HepG2 (cell line): ENCODE results near the gene TMEM63B. TPM values are rescaled to one million over a fixed set of nuclear protein-coding genes. Genes with fewer than 3 reads are reported as not detected.

Source experiments
- ATF1 ChIP-seq: IDR thresholded peaks from 2 replicates; pipeline ENCODE4 v1.6.1; 2016; ENCODE audit warnings: mild to moderate bottlenecking, control low read depth
- CBX2 ChIP-seq, 2 experiments: fragments of 200-600 bp in 1 of 2; sonication (generic); formaldehyde crosslinking in 1 of 2; IDR thresholded peaks; 2 replicates each; pipeline versions ENCODE4 v1.7.0 to v1.8.1; 2018 to 2022; ENCODE audit warnings: low read depth in 2 of 2, low read length in 1 of 2, mild to moderate bottlenecking in 1 of 2, missing genetic modification reagents in 1 of 2
- HNRNPL ChIP-seq: fragments of 200-400 bp; formaldehyde crosslinking; IDR thresholded peaks from 2 replicates; pipeline ENCODE4 v1.6.1; 2017; ENCODE audit warnings: mild to moderate bottlenecking, low read depth, low read length
- NR2F2 ChIP-seq: IDR thresholded peaks from 2 replicates; pipeline ENCODE4 v1.6.1; 2012; ENCODE audit warnings: low read depth, inconsistent platforms, borderline replicate concordance
- NR2F6 ChIP-seq, 2 experiments: IDR thresholded peaks; 2 replicates each; pipeline ENCODE4 v1.6.1; 2016; ENCODE audit warnings: antibody characterized with exemption in 1 of 2, mild to moderate bottlenecking in 1 of 2
- RCOR2 ChIP-seq: IDR thresholded peaks from 2 replicates; pipeline ENCODE4 v1.6.1; 2016; ENCODE audit warnings: missing biosample characterization, missing genetic modification reagents
- SIN3A ChIP-seq: IDR thresholded peaks from 2 replicates; pipeline ENCODE4 v1.6.1; 2011; ENCODE audit warnings: low read depth, mild to moderate bottlenecking, control low read depth, low read length, borderline replicate concordance
- TGIF2 ChIP-seq: IDR thresholded peaks from 2 replicates; pipeline ENCODE4 v1.6.1; 2016; ENCODE audit warnings: control low read depth, missing compliant biosample characterization
- ZNF256 ChIP-seq: sonication (generic); formaldehyde crosslinking; conservative IDR thresholded peaks from 2 replicates; pipeline ENCODE4 v1.4.0; 2020; ENCODE audit warnings: missing genetic modification reagents
- ZNF460 ChIP-seq: sonication (generic); formaldehyde crosslinking; IDR thresholded peaks from 2 replicates; pipeline ENCODE4 v1.5.1; 2020; ENCODE audit warnings: missing genetic modification reagents, mild to moderate bottlenecking, borderline replicate concordance
- ZNF496 ChIP-seq: sonication (generic); formaldehyde crosslinking; IDR thresholded peaks from 2 replicates; pipeline ENCODE4 v1.8.1; 2023; ENCODE audit warnings: mild to moderate bottlenecking, moderate library complexity, missing genetic modification reagents; ENCODE audit not compliant: insufficient replicate concordance
- ZNF501 ChIP-seq: sonication (generic); formaldehyde crosslinking; IDR thresholded peaks from 2 replicates; pipeline ENCODE4 v1.5.1; 2020; ENCODE audit warnings: mild to moderate bottlenecking, moderate library complexity, missing genetic modification reagents
- ZNF607 ChIP-seq: sonication (generic); formaldehyde crosslinking; IDR thresholded peaks from 2 replicates; pipeline ENCODE4 v1.5.1; 2020; ENCODE audit warnings: missing genetic modification reagents, mild to moderate bottlenecking, borderline replicate concordance
- ZNF768 ChIP-seq: sonication (generic); formaldehyde crosslinking; IDR thresholded peaks from 2 replicates; pipeline ENCODE4 v1.4.0; 2020; ENCODE audit warnings: missing genetic modification reagents
- ZNF841 ChIP-seq: sonication (generic); formaldehyde crosslinking; IDR thresholded peaks from 2 replicates; pipeline ENCODE4 v1.8.1; 2023; ENCODE audit warnings: missing genetic modification reagents, borderline replicate concordance
- polyA plus RNA-seq, 8 experiments: library from polyadenylated mRNA; depleted of rRNA in 3 of 8; stranded (reverse) in 7 of 8; unstranded in 1 of 8; fragments of >200 nt; fragmentation: Illumina TruSeq in 4 of 8; extraction: Trizol in 4 of 8; gene quantifications; 2 replicates each; pipeline versions ENCODE4 v1.2.1 to v1.2.3, GENCODE V29; 2011 to 2016; ENCODE audit warnings: low read depth in 4 of 8, missing spikeins in 1 of 8, mixed read lengths in 1 of 8; ENCODE audit not compliant: insufficient read depth in 1 of 8
- total RNA-seq, 5 experiments: library from RNA; depleted of rRNA; stranded (reverse); fragments of >200 nt; fragmentation: Illumina TruSeq; extraction: Trizol; gene quantifications; 2 replicates each; pipeline ENCODE4 v1.2.3, GENCODE V29; 2016; ENCODE audit warnings: low read depth in 1 of 5
- TF ChIP-seq, protein P1 (sequence below): sonication (generic); formaldehyde crosslinking; IDR thresholded peaks from 2 replicates; pipeline ENCODE4 v1.8.1; 2023; ENCODE audit warnings: mild to moderate bottlenecking, missing genetic modification reagents
- TF ChIP-seq, protein P2 (sequence below): IDR thresholded peaks from 2 replicates; pipeline ENCODE4 v1.6.1; 2016; ENCODE audit warnings: mild to moderate bottlenecking
- TF ChIP-seq, protein P3 (sequence below): sonication (generic); formaldehyde crosslinking; IDR thresholded peaks from 2 replicates; pipeline ENCODE4 v1.4.0; 2020; ENCODE audit warnings: missing genetic modification reagents, borderline replicate concordance
- TF ChIP-seq, protein P4 (sequence below): sonication (generic); formaldehyde crosslinking; IDR thresholded peaks from 2 replicates; pipeline ENCODE4 v1.5.0; 2020; ENCODE audit warnings: mild to moderate bottlenecking, missing genetic modification reagents

Gene TMEM63B
- total and polyA plus RNA-seq, 2 of the 13 experiments (the other 11 are each of a cell fraction or from before 2014, with no cell fraction given) = 27.4 to 75.8 TPM

DNA sequence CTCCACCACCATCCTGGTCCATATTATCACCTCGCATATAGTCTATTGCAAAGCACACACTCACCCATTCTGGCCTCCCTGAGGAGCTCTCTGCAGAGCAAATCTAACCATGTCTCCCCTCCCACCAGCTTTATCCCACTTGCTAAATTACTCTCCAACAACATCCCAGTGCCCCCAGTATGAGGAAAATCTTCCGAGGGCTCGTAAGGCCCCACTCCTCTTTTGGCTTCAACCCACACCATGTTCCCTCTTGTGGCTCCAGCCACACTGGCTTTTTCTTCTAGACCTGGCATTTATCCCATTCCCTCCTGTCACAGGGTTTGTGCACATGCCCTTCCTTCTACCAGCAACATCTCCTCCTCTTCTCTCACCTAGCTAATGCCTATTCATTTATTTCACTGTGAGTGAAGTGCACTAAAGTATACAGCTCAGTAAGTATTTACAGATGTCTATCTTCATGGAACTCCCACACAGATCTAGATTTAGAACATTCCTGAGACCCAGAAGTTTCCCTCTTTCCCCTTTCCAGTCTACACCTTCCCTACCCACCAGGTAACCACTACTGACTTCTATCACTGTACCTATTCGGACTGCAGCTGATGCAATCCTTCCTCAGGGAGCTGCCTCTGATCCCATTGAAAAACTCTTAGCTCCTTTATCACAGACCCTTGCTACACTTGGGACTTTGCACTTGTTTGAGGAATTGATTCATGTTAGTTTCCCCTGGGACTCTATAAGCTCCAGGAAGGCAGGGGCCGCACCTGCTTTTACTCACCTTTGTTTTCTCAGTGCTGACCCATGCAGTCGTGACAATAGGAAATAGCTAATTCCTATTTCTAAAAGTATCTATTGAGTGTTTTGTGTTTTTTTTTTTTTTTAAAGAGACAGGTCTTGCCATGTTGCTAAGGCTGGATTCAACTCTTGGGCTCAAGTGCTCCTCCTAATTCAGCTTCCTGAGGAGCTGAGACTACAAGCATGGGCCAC lies 15.6 kb upstream of the TMEM63B start (continued):
- TF ChIP-seq, protein P1, sequence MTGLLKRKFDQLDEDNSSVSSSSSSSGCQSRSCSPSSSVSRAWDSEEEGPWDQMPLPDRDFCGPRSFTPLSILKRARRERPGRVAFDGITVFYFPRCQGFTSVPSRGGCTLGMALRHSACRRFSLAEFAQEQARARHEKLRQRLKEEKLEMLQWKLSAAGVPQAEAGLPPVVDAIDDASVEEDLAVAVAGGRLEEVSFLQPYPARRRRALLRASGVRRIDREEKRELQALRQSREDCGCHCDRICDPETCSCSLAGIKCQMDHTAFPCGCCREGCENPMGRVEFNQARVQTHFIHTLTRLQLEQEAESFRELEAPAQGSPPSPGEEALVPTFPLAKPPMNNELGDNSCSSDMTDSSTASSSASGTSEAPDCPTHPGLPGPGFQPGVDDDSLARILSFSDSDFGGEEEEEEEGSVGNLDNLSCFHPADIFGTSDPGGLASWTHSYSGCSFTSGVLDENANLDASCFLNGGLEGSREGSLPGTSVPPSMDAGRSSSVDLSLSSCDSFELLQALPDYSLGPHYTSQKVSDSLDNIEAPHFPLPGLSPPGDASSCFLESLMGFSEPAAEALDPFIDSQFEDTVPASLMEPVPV (CRISPR knock-in tag) = no peak
- TF ChIP-seq HNRNPL (no peak), NR2F6 (IDR thresholded peaks at IDR 0.05) (peak; percentile 71), NR2F6 (CRISPR knock-in tag; IDR thresholded peaks at IDR 0.05) (peak; percentile 71), ZNF460 (CRISPR knock-in tag) (no peak), ZNF256 (CRISPR knock-in tag) (no peak), ATF1 (CRISPR knock-in tag) (0 out of 2 replicates have a peak, but pooled peaks have one; percentile 26), RCOR2 (CRISPR knock-in tag) (peak; percentile 73; the same call in 1 of the 2 replicates), ZNF496 (no peak), ZNF768 (no peak), TGIF2 (CRISPR knock-in tag) (no peak), ZNF607 (no peak; the same call in 1 of the 2 replicates), NR2F2 (peak; percentile 78), ZNF501 (CRISPR knock-in tag) (0 out of 2 replicates have a peak, but pooled peaks have one; percentile 12), SIN3A (no peak), CBX2 (IDR thresholded peaks at IDR 0.05; ENCODE audit: low read depth, low read length) (no peak), CBX2 (CRISPR knock-in tag; IDR thresholded peaks at IDR 0.05; ENCODE audit: low read depth) (no peak), ZNF841 (CRISPR knock-in tag) (no peak)
- TF ChIP-seq, protein P2, sequence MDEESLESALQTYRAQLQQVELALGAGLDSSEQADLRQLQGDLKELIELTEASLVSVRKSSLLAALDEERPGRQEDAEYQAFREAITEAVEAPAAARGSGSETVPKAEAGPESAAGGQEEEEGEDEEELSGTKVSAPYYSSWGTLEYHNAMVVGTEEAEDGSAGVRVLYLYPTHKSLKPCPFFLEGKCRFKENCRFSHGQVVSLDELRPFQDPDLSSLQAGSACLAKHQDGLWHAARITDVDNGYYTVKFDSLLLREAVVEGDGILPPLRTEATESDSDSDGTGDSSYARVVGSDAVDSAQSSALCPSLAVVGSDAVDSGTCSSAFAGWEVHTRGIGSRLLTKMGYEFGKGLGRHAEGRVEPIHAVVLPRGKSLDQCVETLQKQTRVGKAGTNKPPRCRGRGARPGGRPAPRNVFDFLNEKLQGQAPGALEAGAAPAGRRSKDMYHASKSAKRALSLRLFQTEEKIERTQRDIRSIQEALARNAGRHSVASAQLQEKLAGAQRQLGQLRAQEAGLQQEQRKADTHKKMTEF (CRISPR knock-in tag) = peak; percentile 86
- TF ChIP-seq, protein P3, sequence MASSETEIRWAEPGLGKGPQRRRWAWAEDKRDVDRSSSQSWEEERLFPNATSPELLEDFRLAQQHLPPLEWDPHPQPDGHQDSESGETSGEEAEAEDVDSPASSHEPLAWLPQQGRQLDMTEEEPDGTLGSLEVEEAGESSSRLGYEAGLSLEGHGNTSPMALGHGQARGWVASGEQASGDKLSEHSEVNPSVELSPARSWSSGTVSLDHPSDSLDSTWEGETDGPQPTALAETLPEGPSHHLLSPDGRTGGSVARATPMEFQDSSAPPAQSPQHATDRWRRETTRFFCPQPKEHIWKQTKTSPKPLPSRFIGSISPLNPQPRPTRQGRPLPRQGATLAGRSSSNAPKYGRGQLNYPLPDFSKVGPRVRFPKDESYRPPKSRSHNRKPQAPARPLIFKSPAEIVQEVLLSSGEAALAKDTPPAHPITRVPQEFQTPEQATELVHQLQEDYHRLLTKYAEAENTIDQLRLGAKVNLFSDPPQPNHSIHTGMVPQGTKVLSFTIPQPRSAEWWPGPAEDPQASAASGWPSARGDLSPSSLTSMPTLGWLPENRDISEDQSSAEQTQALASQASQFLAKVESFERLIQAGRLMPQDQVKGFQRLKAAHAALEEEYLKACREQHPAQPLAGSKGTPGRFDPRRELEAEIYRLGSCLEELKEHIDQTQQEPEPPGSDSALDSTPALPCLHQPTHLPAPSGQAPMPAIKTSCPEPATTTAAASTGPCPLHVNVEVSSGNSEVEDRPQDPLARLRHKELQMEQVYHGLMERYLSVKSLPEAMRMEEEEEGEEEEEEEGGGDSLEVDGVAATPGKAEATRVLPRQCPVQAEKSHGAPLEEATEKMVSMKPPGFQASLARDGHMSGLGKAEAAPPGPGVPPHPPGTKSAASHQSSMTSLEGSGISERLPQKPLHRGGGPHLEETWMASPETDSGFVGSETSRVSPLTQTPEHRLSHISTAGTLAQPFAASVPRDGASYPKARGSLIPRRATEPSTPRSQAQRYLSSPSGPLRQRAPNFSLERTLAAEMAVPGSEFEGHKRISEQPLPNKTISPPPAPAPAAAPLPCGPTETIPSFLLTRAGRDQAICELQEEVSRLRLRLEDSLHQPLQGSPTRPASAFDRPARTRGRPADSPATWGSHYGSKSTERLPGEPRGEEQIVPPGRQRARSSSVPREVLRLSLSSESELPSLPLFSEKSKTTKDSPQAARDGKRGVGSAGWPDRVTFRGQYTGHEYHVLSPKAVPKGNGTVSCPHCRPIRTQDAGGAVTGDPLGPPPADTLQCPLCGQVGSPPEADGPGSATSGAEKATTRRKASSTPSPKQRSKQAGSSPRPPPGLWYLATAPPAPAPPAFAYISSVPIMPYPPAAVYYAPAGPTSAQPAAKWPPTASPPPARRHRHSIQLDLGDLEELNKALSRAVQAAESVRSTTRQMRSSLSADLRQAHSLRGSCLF = no peak
- TF ChIP-seq, protein P4, sequence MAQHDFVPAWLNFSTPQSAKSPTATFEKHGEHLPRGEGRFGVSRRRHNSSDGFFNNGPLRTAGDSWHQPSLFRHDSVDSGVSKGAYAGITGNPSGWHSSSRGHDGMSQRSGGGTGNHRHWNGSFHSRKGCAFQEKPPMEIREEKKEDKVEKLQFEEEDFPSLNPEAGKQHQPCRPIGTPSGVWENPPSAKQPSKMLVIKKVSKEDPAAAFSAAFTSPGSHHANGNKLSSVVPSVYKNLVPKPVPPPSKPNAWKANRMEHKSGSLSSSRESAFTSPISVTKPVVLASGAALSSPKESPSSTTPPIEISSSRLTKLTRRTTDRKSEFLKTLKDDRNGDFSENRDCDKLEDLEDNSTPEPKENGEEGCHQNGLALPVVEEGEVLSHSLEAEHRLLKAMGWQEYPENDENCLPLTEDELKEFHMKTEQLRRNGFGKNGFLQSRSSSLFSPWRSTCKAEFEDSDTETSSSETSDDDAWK = no peak
